Stimulated activated CD8-positive, alpha-beta memory T cell treated with anti-CD3 and anti-CD28 coated beads, Interleukin-2, amount 100 ng/mL, for 48 hours (primary cell): Measurements from ENCODE around the gene OR2T29.
"Not testable (repeated sequence)": the region's sequence is repeated elsewhere in the genome, so short reads cannot be mapped to it uniquely, and the experiment has no call there.

Source experiments
- DNase-seq, 2 donors: peaks; one replicate each; pipeline ENCODE4 v3.0.0-alpha.2; 2020; ENCODE audit warnings: low read depth in 2 of 2

The OR2T29 gene

DNA sequence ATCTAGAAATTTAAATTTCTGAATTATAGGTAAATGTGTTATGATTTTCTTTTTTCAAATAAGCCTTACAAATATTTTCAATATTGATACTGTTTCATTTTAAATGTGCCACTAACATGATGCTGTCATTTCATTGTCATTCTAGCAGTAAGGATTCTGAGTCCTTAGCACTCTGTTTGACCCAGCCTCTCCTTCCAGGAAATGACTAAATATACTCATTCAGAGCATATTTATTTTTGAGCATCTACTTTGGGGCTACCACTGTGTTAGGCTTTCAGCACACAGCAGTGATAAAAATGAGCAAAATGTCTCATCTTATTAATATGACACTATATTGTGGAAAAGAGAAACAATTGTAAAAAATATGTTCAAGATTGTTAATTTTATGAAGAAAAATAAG, 52.4 kb downstream of the OR2T29 start:
- DNase-seq, result not testable (repeated sequence)

DNA sequence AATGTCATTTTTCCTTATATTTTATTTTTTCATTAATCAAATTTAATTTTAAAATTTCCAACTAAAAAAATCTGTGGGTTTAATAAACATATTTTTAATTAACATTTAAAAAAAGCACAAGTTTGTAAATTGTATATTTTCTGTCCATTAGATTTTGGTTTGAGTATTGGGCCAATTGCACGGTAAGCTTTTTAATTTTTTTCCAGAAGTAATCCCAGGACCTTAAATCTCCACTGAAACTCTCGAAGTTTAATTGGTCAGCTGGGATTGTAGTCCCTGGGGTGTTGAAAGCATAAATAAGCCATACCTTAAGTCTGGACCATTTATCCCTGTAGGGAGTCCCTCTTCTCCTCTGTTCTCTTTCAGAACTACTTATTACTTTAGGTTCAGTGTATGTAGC, 54.8 kb downstream of the OR2T29 start, which contains the start of gene OR2G6:
Gene OR2G6 (plus strand): TSS at position 301 of the 400 bp plus-strand sequence. CDS start 13,574 bp downstream, outside the sequence.
- not testable (repeated sequence) for DNase-seq
